GM19035 (cell line): ENCODE measurements around the gene GGPS1.
"Not testable (repeated sequence)": the region's sequence is repeated elsewhere in the genome, so short reads cannot be mapped to it uniquely, and the experiment has no call there.

Experiments used
- ATAC-seq: cut with Tn5 transposase; IDR thresholded peaks from one replicate; pipeline ENCODE4 v1.9.1; 2021; ENCODE audit not compliant: unreplicated experiment

Gene GGPS1

GRCh38 chr1:235336903-235337302, 8.5 kb downstream of the GGPS1 start:
- no peak for ATAC-seq

GRCh38 chr1:235339746-235340145, 11.4 kb downstream of the GGPS1 start:
- ATAC-seq: no peak

GRCh38 chr1:235341334-235341733, 13.0 kb downstream of the GGPS1 start:
- no peak for ATAC-seq

DNA sequence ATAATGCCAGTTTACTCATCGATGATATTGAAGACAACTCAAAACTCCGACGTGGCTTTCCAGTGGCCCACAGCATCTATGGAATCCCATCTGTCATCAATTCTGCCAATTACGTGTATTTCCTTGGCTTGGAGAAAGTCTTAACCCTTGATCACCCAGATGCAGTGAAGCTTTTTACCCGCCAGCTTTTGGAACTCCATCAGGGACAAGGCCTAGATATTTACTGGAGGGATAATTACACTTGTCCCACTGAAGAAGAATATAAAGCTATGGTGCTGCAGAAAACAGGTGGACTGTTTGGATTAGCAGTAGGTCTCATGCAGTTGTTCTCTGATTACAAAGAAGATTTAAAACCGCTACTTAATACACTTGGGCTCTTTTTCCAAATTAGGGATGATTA, 13.7 kb downstream of the GGPS1 start:
- no peak for ATAC-seq

GRCh38 chr1:235342471-235342870, 14.1 kb downstream of the GGPS1 start:
- ATAC-seq: no peak

DNA sequence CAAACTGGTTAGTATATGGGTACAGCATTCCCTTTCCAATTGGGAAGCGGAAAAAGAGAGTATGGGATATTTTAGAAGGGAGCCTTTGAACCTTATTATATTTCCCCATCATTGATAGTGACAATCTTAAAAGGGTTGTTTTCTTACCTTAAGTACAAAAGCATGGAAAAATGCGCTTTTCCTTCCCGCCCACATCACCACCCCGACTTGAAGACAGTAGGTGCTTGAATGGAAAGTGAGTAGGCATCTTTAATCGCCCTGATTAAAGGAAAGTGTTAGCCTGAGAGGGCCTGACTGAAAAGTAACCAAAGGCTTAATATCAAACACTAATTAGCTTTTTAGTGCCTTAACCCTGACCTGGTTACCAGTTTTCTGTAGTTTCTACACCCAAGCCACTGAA, 15.4 kb downstream of the GGPS1 start:
- ATAC-seq: no peak

DNA sequence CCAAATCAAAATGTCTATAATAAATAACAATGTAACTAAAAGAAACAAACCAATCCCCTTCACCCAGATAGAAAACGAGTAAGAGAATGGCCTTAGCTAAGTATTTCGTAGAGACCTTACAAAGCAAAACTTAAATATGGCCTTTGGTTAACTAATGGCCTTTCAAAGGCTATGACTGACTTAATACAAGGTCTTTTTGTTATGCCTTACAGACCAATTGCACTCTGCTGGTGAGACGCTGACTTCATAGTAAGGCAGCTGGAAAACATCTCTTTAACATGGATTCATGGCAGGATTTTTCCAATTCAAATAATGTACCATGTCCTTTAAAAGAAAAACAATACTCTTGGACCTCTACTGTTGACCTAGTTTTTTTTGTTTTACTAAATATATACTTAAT, 23.1 kb downstream of the GGPS1 start:
- no peak for ATAC-seq

GRCh38 chr1:235351898-235352297, 23.5 kb downstream of the GGPS1 start:
- ATAC-seq: no peak

GRCh38 chr1:235357485-235358373, 29.4 kb downstream of the GGPS1 start:
- no peak for ATAC-seq

DNA sequence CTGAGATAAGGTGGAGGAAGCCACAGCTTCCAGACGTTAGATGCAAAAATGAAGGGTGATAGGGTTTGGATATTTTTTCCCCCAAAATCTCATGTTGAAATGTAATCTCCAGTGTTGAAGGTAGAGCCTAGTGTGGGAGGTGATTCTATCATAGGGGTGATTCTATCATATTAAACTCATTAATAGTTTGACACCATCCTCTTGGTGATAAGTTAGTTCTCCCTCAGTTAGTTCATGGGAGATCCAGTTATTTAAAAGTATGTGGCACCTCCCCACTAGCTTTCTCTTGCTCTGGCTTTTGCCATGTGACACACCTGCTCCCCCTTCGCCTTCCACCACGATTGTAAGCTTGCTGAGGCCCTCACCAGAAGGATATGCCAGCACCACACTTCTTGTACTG, 30.5 kb downstream of the GGPS1 start:
- no peak for ATAC-seq

GRCh38 chr1:235364189-235364588, 35.8 kb downstream of the GGPS1 start:
- not testable (repeated sequence) for ATAC-seq

GRCh38 chr1:235366286-235366685, 37.9 kb downstream of the GGPS1 start:
- ATAC-seq: no peak

- ATAC-seq: peak; percentile 100
Observed at GRCh38 chr1:235367000-235367908, 38.9 kb downstream of the GGPS1 start, which contains the start of gene TBCE. Gene TBCE, plus strand, starts transcription at chr1:235367427. Its CDS starts 12,623 bp downstream, at chr1:235380050.

- no peak for ATAC-seq
Observed at GRCh38 chr1:235368428-235368827, 40.1 kb downstream of the GGPS1 start.

DNA sequence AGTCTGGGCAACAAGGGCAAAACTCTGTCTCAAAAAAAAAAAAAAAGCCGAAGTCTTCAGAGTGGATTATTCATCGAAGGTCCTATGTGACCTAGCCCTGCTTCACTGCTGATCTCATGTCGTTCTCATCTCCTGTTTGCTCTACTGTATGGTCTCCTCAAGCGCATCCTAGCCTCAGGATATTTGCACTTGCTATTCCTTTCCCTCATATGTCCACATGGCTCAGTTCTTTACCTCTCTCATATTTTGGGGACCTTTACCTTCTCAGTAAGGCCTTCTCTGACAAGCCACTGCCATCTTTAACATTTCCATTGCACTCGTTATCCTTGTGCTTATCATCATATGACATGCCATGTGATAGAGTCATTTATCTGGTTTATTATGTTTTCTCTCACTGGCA, 41.4 kb downstream of the GGPS1 start:
- no peak for ATAC-seq

DNA sequence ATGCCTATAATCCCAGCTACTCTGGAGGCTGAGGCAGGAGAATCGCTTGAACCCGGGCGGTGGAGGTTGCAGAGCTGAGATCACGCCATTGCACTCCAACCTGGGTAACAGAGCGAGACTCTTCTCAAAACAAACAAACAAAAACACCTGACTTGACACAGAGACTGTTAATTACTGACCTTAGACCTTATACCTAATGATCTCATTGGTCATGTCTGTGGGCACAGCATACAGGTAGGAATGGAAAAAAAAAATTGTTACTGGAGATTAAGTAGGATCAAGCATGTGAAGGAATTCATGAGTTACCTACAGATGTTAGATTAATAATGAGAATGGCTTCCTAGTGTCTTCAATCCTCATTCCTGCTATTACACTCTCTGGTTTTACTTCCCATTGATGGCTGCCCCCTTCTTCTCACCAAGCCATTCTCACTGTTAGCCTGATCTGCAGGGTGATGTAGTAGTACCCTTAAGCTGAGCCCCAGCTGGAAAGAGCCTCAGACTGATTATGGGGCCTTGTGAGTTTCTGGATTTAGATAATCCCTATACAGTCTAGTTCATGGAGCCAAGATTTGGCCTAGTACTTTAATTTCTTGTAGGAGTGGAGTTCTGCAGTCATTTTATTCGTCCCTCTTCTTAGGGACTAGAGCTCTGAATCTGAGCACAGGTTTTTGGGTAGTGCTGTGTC, 47.7 kb downstream of the GGPS1 start:
- no peak for ATAC-seq

- not testable (repeated sequence) for ATAC-seq
Observed at GRCh38 chr1:235378134-235378735, 49.9 kb downstream of the GGPS1 start.

DNA sequence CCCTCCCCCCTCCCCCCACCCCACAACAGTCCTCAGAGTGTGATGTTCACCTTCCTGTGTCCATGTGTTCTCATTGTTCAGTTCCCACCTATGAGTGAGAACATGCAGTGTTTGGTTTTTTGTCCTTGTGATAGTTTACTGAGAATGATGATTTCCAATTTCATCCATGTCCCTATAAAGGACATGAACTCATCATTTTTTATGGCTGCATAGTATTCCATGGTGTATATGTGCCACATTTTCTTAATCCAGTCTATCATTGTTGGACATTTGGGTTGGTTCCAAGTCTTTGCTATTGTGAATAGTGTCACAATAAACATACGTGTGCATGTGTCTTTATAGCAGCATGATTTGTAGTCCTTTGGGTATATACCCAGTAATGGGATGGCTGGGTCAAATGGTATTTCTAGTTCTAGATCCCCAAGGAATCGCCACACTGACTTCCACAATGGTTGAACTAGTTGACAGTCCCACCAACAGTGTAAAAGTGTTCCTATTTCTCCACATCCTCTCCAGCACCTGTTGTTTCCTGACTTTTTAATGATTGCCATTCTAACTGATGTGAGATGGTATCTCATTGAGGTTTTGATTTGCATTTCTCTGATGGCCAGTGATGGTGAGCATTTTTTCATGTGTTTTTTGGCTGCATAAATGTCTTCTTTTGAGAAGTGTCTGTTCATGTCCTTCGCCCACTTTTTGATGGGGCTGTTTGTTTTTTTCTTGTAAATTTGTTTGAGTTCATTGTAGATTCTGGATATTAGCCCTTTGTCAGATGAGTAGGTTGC, 53.8 kb downstream of the GGPS1 start:
- not testable (repeated sequence) for ATAC-seq

DNA sequence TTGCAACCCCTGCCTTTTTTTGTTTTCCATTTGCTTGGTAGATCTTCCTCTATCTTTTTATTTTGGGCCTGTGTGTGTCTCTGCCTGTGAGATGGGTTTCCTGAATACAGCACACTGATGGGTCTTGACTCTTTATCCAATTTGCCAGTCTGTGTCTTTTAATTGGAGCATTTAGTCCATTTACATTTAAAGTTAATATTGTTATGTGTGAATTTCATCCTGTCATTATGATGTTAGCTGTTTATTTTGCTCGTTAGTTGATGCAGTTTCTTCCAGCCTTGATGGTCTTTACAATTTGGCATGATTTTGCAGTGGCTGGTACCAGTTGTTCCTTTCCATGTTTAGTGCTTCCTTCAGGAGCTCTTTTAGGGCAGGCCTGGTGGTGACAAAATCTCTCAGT, 57.3 kb downstream of the GGPS1 start:
- ATAC-seq: not testable (repeated sequence)

DNA sequence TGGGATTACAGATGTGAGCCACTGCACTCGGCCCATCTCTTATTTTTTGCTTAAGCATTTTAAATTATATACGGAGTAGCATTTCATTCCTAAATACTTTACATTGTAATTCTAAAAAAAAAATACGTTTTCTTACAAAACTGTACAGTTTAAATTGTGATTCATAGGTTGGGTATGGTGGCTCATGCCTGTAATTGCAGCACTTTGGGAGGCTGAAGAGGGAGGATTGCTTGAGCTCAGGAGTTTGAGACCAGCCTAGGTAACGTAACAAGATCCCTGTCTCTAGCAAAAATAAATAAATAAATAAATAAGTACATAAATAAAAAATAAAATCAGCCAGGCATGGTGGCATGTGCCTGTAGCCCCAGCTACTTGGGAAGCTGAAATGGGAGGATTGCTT, 63.5 kb downstream of the GGPS1 start:
- no peak for ATAC-seq
